Endothelial cell of umbilical vein (primary cell): ENCODE data around the gene CYP4F3. TPM values are rescaled to one million over a fixed set of nuclear protein-coding genes. Genes with fewer than 3 reads are reported as not detected.

Experiments
- BruUV-seq: library from RNA; stranded (reverse); fragments of 400-500 nt; replicated peaks from 2 replicates; lab custom pipeline; 2021; lab: Mats Ljungman, UMichigan
- CTCF ChIA-PET: fragments of 300-600, 350-600 bp; sonication (Branson Sonifier 250); formaldehyde crosslinking; loops from one replicate; lab custom pipeline; 2021; ENCODE audit warnings: antibody characterized with exemption, inconsistent platforms; lab: Charles Lee
- POLR2A ChIA-PET: fragments of 300-600, 350-600 bp; sonication (Branson Sonifier 250); formaldehyde crosslinking; loops from one replicate; lab custom pipeline; 2021; ENCODE audit warnings: antibody characterized with exemption, inconsistent platforms; lab: Charles Lee
- DNase-seq: peaks from one replicate; pipeline ENCODE4 v3.0.0-alpha.2; 2011; ENCODE audit warnings: low read depth, low spot score
- FAIRE-seq: peaks from 2 replicates; lab custom pipeline; 2011; peaks lifted over from hg19 to GRCh38; lab: Jason Lieb, UNC
- H2AFZ ChIP-seq: 2 replicates; pipeline ENCODE4 v1.6.0; 2012; ENCODE audit warnings: low read depth, low read length, control low read depth, inconsistent platforms
- H3K27ac ChIP-seq: 2 replicates; pipeline ENCODE4 v1.5.1; 2011; ENCODE audit warnings: low read depth, mild to moderate bottlenecking, control low read depth, low read length, moderate library complexity; ENCODE audit not compliant: insufficient read depth
- H3K27me3 ChIP-seq, 2 experiments: 2 replicates each; pipeline versions ENCODE4 v1.6.0 to v1.6.1; 2011; ENCODE audit warnings: low read length in 2 of 2, mixed read lengths in 1 of 2; ENCODE audit not compliant: control insufficient read depth in 2 of 2, insufficient read depth in 2 of 2
- H3K36me3 ChIP-seq, 2 experiments: 2 replicates in 1 of 2; 3 replicates in 1 of 2; pipeline ENCODE4 v1.5.1; 2011; ENCODE audit warnings: low read length in 2 of 2, mild to moderate bottlenecking in 1 of 2, moderate library complexity in 1 of 2; ENCODE audit not compliant: control insufficient read depth in 2 of 2, insufficient read depth in 2 of 2; ENCODE audit errors: extremely low read depth in 1 of 2
- H3K4me1 ChIP-seq: 3 replicates; pipeline ENCODE4 v1.5.1; 2011; ENCODE audit warnings: mild to moderate bottlenecking, low read length; ENCODE audit not compliant: control insufficient read depth, insufficient read depth; ENCODE audit errors: extremely low read depth
- H3K4me2 ChIP-seq: 2 replicates; pipeline ENCODE4 v1.6.1; 2011; ENCODE audit warnings: low read length, control low read depth, mixed read lengths; ENCODE audit not compliant: insufficient read depth
- H3K4me3 ChIP-seq, 3 experiments: fragments of 200-600 bp in 1 of 3; sonication (generic), shearing (Covaris generic) in 1 of 3; replicated peaks in 1 of 3; 2 replicates each; pipeline ENCODE4 v1.5.1; 2011 to 2016; ENCODE audit warnings: control low read depth in 3 of 3, low read length in 3 of 3, mild to moderate bottlenecking in 2 of 3, inconsistent platforms in 1 of 3, low read depth in 1 of 3, moderate library complexity in 1 of 3; ENCODE audit not compliant: insufficient read depth in 1 of 3
- H3K79me2 ChIP-seq: 2 replicates; pipeline ENCODE4 v1.6.0; 2012; ENCODE audit warnings: low read length, inconsistent platforms; ENCODE audit not compliant: control insufficient read depth, insufficient read depth
- H3K9ac ChIP-seq: replicated peaks from 2 replicates; pipeline ENCODE3; 2011; ENCODE audit warnings: low read length, control low read depth; ENCODE audit not compliant: insufficient read depth; ENCODE audit errors: extremely low read depth
- H3K9me1 ChIP-seq: replicated peaks from 3 replicates; pipeline ENCODE4 v1.6.0; 2011; ENCODE audit warnings: mild to moderate bottlenecking, low read length; ENCODE audit not compliant: control insufficient read depth, insufficient read depth; ENCODE audit errors: extremely low read depth
- H3K9me3 ChIP-seq: replicated peaks from 2 replicates; pipeline ENCODE4 v1.5.1; 2012; ENCODE audit warnings: low read length, inconsistent platforms; ENCODE audit not compliant: control insufficient read depth, insufficient read depth
- H4K20me1 ChIP-seq: replicated peaks from 2 replicates; pipeline ENCODE3; 2011; ENCODE audit warnings: mild to moderate bottlenecking, low read length; ENCODE audit not compliant: control insufficient read depth, insufficient read depth; ENCODE audit errors: extremely low read depth
- CTCF ChIP-seq, 2 donors: IDR thresholded peaks; 1 replicate in 1 of 2; 2 replicates in 1 of 2; pipeline ENCODE4 v1.5.1; 2011; ENCODE audit warnings: low read length in 2 of 2, mild to moderate bottlenecking in 2 of 2, moderate library complexity in 2 of 2, control low read depth in 1 of 2, inconsistent platforms in 1 of 2, low read depth in 1 of 2; ENCODE audit not compliant: insufficient read depth in 1 of 2; ENCODE audit errors: extremely low read depth in 1 of 2
- EZH2 ChIP-seq: IDR thresholded peaks from 2 replicates; pipeline ENCODE4 v1.6.1; 2012; ENCODE audit warnings: borderline replicate concordance, low read depth, mild to moderate bottlenecking, moderate library complexity, low read length, inconsistent platforms; ENCODE audit not compliant: severe bottlenecking
- FOS ChIP-seq: IDR thresholded peaks from 2 replicates; pipeline ENCODE4 v1.6.1; 2011; ENCODE audit warnings: mild to moderate bottlenecking, low read length, moderate library complexity, borderline replicate concordance; ENCODE audit not compliant: insufficient read depth
- GATA2 ChIP-seq: IDR thresholded peaks from 2 replicates; pipeline ENCODE4 v1.7.0; 2011; ENCODE audit warnings: low read depth, mild to moderate bottlenecking, moderate library complexity, mixed read lengths, low read length; ENCODE audit not compliant: insufficient read length, insufficient read depth
- JUN ChIP-seq: IDR thresholded peaks from 2 replicates; pipeline ENCODE4 v1.6.1; 2011; ENCODE audit warnings: borderline replicate concordance, low read depth; ENCODE audit not compliant: insufficient read length, insufficient read depth
- MAX ChIP-seq: IDR thresholded peaks from 2 replicates; pipeline ENCODE4 v1.6.1; 2011; ENCODE audit not compliant: insufficient read depth, insufficient read length
- MYC ChIP-seq: IDR thresholded peaks from one replicate; pipeline ENCODE4 v1.6.1; 2011; ENCODE audit warnings: mild to moderate bottlenecking, low read depth, low read length
- POLR2A ChIP-seq: IDR thresholded peaks from 2 replicates; pipeline ENCODE4 v1.6.1; 2012; ENCODE audit warnings: low read depth, mild to moderate bottlenecking, control low read depth, low read length
- POLR2AphosphoS5 ChIP-seq: IDR thresholded peaks from 2 replicates; pipeline ENCODE4 v1.6.1; 2012; ENCODE audit warnings: low read depth, mild to moderate bottlenecking, control low read depth, low read length, moderate library complexity; ENCODE audit not compliant: insufficient read depth
- dilution Hi-C: fragments of 300-500 bp; cut with MboI; formaldehyde crosslinking; loops from one replicate; pipeline ENCODE4 v1.15.0; 2019; ENCODE audit warnings: low sequenced_read_pairs; ENCODE audit not compliant: extremely low pct_ligation_motif_present
- intact Hi-C: fragments of 100-400 bp; cut with micrococcal nuclease; formaldehyde crosslinking; loops from one replicate; pipeline ENCODE4 v1.10.0; 2022
- polyA plus RNA-seq, 4 experiments: library from polyadenylated mRNA; depleted of rRNA in 3 of 4; stranded (reverse) in 3 of 4; unstranded in 1 of 4; fragments of >200 nt; gene quantifications; 2 replicates each; pipeline versions ENCODE4 v1.2.1 to v1.2.3, GENCODE V29; 2011 to 2012; ENCODE audit warnings: missing spikeins in 1 of 4
- total RNA-seq: library from RNA; stranded (reverse); gene quantifications from 2 replicates; pipeline ENCODE4 v1.2.3, GENCODE V29; 2021

The CYP4F3 gene
- total and polyA plus RNA-seq, 2 donors (not counting 3 experiments of a cell fraction or from before 2014, with no cell fraction given): not detected

DNA sequence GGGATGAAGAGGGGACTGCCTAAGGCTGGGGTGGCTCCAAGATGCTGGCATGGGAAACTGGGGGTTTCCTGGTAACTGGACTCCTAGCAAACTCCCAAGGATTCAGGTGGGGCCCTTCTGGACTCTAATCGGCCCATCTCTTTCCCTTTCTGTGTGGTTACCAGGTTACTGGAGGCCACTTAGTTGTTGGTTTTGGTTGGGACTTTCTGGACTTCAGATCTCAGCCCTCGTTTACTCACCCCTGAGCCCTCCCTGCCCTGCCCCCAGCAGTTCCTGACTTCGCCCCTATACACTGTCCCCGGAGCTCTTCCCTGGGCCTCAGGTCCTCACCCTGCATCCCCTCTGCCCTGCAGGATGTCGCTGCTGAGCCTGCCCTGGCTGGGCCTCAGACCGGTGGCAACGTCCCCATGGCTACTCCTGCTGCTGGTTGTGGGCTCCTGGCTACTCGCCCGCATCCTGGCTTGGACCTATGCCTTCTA is 32.5 kb downstream of the CYP4F3 start:
- no peaks in the 10 kb centered on the region for H3K9me1 ChIP-seq
- no peaks in the 10 kb centered on the region for H4K20me1 ChIP-seq
- ChIA-PET CTCF (no interaction called here), POLR2A (no interaction called here)
- H3K36me3 ChIP-seq: no peaks in the 10 kb centered on the region
- H3K4me3 ChIP-seq: no peak overlapping the region
- DNase-seq (no peak), FAIRE-seq (no peak)
- H3K27me3 ChIP-seq: no peaks in the 10 kb centered on the region
- H3K9ac ChIP-seq: no peak overlapping the region
- dilution Hi-C loops (no loop called here), intact Hi-C loops (no loop called here)
- no peaks in the 10 kb centered on the region for H3K79me2 ChIP-seq
- H3K4me2 ChIP-seq: no peak overlapping the region
- H3K4me1 ChIP-seq: no peaks in the 10 kb centered on the region
- no peak overlapping the region for H2AFZ ChIP-seq
- H3K9me3 ChIP-seq: no peaks in the 10 kb centered on the region
- H3K27ac ChIP-seq: no peak overlapping the region
- TF ChIP-seq GATA2 (no peak), FOS (no peak), POLR2AphosphoS5 (no peak), CTCF (IDR thresholded peaks at IDR 0.05; ENCODE audit: extremely low read depth in 1 of 2, insufficient read depth in 1 of 2, low read depth in 1 of 2, low read length in 2 of 2) (no peak), MAX (no peak), POLR2A (no peak), MYC (no peak), JUN (no peak), EZH2 (no peak)
- BruUV-seq: no TSS peak
